NCI-H2081 (cell line): ENCODE data around the gene RP9.

Source experiments
- DNase-seq, 2 experiments: peaks; one replicate each; lab custom pipeline; 2025; lab: John Stamatoyannopoulos, UW

The RP9 gene, protein sequence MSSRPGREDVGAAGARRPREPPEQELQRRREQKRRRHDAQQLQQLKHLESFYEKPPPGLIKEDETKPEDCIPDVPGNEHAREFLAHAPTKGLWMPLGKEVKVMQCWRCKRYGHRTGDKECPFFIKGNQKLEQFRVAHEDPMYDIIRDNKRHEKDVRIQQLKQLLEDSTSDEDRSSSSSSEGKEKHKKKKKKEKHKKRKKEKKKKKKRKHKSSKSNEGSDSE

DNA sequence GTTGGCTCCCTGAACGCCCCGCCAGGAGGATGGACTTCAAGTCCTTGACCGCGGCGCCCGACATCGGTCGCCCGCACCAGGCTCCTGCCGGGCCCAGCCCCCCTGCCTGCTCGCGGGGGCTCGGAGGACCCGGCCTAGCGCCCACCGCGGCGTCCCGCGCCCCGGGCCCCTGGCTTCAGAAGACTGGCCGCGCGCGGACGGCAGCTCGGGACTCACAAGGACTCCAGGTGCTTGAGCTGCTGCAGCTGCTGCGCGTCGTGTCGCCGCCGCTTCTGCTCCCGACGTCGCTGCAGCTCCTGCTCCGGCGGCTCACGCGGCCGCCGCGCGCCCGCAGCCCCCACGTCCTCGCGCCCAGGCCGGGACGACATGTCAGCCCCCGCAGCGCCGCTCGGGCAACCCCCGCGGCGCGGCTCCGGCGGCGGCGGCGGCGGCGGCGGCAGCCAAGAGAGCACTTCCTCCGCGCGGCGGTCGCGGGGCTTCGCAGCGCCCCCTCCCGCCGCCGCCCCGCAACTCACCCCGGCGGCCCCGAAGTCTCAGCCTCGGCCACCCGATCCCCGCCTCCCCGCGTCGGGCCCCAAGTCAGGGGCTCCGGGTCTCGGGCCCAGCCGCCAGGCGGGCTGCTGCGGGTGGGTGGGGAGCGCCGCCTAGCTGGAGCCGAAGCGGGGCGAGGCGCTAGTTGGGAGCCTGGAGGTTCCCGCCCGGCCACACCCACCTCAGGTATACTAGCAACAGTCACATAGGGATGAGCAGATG is at the start of gene RP9:
RP9 (minus strand) TSS at position 400 of the 753 bp plus-strand sequence; CDS start at position 368, 32 bp downstream.
- DNase-seq: peak; percentile 82 to 83

DNA sequence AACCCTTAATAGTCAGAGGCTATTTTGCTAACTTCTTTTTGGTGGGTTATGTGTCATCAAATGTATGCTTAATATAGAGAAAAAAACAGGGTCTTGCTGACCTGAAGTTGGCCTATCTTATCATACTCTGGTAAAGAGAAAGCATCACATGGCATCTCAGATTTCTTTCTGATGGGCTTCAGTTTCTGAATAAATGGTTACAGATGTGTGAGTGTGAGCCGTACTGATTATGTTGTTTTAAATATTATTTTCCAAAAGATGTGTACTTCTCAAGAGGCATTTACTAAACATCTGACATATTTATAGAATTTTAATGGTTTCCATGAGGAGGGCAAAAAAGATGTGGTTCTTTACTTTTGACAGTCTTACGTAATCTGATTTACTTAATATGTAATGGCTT is 48.6 kb upstream of the RP9 start:
- no peak for DNase-seq

DNA sequence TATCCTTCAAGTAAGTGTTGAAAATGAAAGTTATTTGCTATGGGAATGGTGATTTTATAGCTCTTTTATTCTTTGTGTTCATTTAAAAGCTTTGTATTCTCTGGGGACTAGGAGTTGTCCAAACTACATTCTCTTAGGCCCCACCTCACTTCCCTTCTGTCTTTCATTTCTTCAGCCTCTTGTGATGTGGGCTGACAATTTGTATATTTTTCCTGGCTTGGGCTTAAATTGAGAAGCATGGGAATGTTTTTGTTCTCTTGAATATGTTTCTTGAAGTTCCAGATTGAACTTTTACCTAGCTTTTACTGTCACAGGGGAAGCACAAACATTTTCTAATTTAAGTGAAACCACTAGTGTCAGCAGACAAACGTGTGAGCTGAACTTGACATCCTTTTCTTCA is 48.1 kb upstream of the RP9 start:
- DNase-seq: no peak

DNA sequence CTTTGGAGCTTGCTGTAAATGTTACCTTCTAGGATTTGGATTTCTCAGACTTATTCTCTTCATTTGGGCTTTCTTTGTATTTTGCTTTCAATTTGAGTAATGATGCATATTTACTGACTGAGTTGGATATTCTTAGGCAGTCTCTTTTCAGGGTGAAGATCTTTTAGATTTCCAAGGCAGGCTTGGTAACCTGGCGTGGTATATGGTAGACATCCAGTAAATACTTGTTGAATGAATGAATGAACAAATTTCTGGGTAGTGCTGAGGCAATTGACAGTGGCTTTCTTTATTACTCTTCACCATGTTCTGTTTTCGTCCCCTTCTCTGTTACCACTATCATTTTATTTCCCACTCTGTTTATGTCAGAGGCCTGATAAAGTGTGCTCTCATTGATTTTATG is 47.2 kb upstream of the RP9 start:
- no peak for DNase-seq

DNA sequence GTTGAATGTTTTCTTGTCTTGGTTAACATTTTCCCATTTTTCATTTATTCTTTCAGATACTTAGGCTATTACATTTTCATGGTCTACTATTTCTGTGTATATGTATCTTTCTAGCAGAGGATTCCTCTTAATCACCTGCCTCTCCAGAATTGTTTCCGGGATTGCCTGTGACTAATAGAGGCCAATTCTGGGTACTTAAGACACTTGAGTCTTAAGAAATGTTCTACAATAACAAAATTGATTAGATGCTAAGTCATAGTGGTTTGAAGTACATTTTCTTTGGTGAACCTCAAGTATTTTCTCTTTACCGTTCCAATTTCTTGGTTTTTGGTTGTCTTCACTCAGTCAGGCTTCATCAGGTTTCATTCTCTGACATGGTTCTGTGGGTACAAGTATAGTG is 46.6 kb upstream of the RP9 start:
- no peak for DNase-seq

DNA sequence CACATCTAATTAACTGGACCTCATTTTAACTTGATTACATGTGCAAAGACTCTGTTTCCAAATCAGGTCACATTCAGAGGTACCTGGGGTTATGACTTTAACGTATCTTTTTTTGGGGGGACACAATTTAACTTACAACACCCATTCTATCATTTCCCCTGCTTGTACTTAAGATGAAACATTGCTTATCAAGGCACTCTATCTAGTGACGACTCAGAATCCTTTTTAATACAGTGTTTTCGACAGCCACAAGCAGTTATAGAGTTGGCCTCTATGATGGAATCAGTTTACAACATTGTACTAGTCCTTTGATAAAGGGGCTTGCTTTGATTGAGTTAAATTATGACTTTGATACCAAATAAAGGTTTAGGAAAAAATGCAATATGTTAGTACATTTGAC is 42.9 kb upstream of the RP9 start:
- DNase-seq: no peak

DNA sequence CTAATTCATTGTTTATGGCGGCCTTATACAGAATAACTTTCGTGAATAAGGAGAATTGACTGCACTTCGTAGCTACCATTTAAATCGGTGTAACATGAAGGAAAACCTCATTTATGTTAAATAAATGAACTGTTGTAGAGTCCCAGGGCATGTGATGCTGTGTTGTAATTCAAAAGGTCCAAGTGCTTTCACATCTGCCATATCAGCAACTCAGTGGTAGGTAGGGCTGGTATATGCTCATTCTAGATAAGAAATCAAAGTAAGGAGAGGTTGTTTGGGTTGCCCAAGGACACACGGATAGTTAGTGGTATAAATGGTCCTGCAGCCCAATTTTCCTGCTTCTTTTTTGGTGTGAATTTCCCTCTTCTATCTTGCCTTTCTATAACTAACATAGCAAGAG is 36.0 kb upstream of the RP9 start:
- DNase-seq: no peak

- no peak for DNase-seq
Measured at GRCh38 chr7:33143996-33144718, 35.0 kb upstream of the RP9 start.

- DNase-seq: no peak
Measured at GRCh38 chr7:33142585-33142984, 33.4 kb upstream of the RP9 start.

DNA sequence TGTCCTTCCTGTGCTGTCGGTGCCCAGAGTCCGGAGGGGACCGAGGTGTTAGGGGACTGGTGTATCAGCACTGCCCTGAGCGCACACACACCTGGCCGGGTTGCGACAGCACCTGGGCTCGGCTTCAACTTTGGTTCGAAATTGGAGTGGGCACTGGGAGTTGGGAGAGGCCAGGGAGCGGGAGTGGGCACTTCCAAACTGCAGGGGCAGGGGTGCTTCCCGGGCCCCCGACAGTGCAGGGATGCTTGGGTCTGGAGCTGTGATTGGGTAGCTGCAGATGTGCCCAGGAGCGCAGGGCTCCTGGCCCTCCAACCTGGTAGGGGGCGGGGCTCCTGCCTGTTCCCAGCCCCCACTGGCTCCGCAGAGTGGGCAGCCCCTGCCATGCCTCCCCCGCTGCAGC is 27.9 kb upstream of the RP9 start:
- no peak for DNase-seq

- no peak for DNase-seq
Measured at GRCh38 chr7:33130184-33130583, 21.0 kb upstream of the RP9 start.

DNA sequence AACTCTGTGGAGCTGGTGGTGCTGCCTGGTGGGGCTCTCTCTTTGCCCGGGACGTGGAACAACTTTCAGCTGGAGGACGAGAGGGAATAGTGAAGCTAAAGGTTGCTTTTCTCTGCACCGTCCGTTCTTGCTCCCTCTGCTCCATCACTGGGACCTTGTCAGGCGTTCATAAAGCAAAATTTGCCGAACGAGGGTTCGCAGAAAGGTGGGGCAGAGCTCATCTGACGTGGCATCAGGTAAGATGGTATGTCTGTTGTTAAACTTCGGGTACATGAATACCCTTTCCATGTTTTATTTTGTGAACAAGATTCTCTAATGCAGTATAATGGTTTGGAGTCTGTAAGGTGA is 20.6 kb upstream of the RP9 start:
- no peak for DNase-seq

GRCh38 chr7:33128990-33129805 is 20.0 kb upstream of the RP9 start, which contains the start of gene BBS9:
Gene BBS9 (plus strand): TSS chr7:33129564. CDS start chr7:33146253, 16,689 bp downstream.
- DNase-seq: peak; percentile 96 to 97

DNA sequence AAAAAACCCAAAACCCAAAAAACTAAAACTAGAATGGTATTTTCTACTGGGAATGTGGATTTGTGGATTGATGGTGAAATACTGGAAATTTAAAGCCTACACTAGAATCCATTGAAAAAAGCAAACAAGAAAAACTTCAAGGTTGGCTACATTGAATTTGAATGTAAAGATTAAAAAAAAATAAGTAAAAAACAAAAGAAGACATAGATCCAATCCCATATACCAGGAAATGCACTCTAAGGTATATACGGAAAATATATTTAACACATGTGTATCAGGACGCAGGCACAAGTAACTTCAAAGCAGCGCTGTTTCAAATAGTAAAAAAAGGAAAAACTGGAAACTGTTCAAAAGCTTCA is 19.4 kb upstream of the RP9 start:
- DNase-seq: no peak

DNA sequence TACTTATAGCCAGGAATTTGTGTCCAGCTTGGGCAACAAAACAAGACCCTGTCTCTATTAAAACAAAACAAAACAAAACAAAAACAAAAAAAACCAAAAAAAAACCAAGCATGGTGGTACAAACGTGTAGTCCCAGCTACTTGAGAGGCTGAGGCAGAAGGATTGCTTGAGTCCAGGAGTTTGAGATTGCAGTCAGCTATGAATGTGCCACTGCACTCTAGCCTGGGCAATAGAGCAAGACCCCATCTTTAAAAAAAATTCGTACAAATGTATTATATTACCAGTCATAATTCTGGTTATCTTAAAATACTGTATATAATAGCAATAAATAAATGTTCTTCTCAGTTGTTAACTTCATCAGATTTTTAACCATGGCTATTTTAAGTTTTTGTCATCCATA is 17.9 kb upstream of the RP9 start:
- DNase-seq: no peak

DNA sequence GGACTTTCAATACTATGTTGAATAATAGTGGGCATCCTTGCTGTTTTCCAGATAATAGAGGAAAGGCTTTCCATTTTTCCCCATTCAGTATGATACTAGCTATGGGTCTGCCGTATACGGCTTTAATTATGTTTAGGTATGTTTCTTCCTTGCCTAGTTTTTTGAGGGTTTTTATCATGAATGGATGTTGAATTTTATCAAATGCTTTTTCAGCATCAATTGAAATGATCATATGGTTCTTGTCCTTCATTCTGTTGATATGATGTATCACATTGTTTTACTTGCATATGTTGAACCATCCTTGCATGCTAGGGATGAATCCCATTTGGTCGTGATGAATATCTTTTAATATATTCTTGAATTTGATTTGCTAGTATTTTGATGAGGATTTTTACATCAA is 9.2 kb upstream of the RP9 start:
- no peak for DNase-seq

DNA sequence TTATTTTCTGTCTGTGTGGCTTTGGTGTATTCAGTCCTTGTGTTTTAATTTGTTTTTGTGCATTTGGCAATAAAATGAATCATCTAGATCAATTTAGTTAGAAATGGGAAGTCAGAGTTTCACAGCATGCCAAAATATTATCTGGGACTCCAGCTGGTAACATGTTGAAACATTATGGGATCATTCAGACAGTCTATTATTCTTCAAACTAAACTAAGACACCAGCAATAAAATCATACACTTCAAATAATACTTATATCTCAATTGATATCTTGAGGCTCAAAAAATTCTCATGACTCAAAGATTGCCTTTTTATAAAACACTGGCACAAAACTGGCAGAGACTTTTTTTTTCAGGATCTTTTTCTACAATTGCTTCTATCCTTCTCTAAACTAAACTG is 5.8 kb upstream of the RP9 start:
- no peak for DNase-seq

DNA sequence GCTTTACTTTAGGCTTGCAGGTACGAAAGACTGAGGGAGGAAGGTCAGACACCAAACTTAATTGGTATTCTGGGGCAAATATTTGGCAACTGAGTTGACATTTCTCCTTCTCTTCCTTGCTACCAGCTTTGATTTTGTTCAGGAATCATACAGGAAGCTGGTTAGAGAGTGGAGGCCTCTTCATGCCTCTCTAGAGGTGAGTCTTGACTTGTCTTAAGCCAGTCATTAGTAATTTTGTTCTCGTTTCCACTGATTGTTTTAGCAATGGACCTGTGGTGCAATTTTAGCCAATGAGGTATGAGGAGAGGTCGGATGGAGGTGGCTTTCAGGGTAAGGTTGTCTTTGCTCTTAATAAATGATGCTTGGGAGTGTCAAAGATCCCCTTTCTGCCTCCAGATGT is 2.4 kb upstream of the RP9 start:
- no peak for DNase-seq

DNA sequence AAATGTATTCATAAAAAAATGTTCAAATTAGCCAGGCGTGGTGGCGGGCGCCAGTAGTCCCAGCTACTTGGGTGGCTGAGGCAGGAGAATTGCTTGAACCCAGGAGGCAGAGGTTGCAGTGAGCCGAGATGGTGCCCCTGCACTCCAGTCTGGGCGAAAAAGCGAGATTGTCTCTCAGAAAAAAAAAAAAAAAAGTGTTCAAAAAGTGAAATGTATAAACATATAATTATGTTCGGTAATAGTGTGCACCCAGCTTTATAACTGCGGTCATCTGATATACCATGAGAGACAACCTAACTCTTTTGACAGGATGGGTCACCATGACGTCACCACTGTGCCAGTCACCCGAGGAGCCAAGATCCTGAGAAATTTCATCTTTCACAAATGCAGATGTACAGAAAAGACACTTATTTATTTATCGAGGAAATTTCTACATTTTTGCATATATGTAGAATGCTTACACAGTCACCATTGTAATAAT is 594 bp upstream of the RP9 start:
- peak; percentile 2 to 49 for DNase-seq

- DNase-seq: no peak
Measured at GRCh38 chr7:33108554-33109004, 625 bp downstream of the RP9 start.

GRCh38 chr7:33107136-33108066 is 1.8 kb downstream of the RP9 start:
- DNase-seq: peak; percentile 29 to 62
